Lung (tissue), 12 donors: ENCODE data around the gene ASRGL1. TPM values are rescaled to one million over a fixed set of nuclear protein-coding genes. Genes with fewer than 3 reads are reported as not detected.

Source experiments
- ATAC-seq: fragments of 200-7000 bp; cut with Tn5 transposase; one replicate; pipeline ENCODE4 v1.9.1; 2020; ENCODE audit warnings: moderate number of reproducible peaks; ENCODE audit not compliant: insufficient read depth, low FRiP score
- DNase-seq, 3 donors: peaks; one replicate each; pipeline ENCODE4 v3.0.0-alpha.2; 2013 to 2017
- H3K27ac ChIP-seq, 2 donors: one replicate each; pipeline ENCODE4 v1.5.1; 2013; ENCODE audit warnings: mild to moderate bottlenecking in 2 of 2, moderate library complexity in 2 of 2, control low read depth in 1 of 2, inconsistent platforms in 1 of 2, low read depth in 1 of 2, low read length in 1 of 2
- H3K27me3 ChIP-seq, 3 donors: one replicate each; pipeline ENCODE4 v1.5.1; 2013; ENCODE audit warnings: low read length in 2 of 3; ENCODE audit not compliant: control insufficient read depth in 3 of 3, insufficient read depth in 3 of 3
- H3K36me3 ChIP-seq, 4 donors: one replicate each; pipeline ENCODE4 v1.5.1; 2013; ENCODE audit warnings: low read length in 4 of 4, mild to moderate bottlenecking in 1 of 4, moderate library complexity in 1 of 4; ENCODE audit not compliant: control insufficient read depth in 4 of 4, insufficient read depth in 4 of 4
- H3K4me1 ChIP-seq, 5 donors: one replicate each; pipeline ENCODE4 v1.5.1; 2013; ENCODE audit warnings: low read length in 5 of 5, mild to moderate bottlenecking in 2 of 5, moderate library complexity in 1 of 5; ENCODE audit not compliant: control insufficient read depth in 5 of 5, insufficient read depth in 5 of 5
- H3K4me3 ChIP-seq: one replicate; pipeline ENCODE4 v1.5.1; 2013; ENCODE audit warnings: mild to moderate bottlenecking, control low read depth, moderate library complexity
- H3K9ac ChIP-seq, 2 donors: one replicate each; pipeline ENCODE4 v1.5.1; 2013; ENCODE audit warnings: low read length in 2 of 2, control low read depth in 1 of 2; ENCODE audit not compliant: insufficient read depth in 1 of 2
- H3K9me3 ChIP-seq, 4 donors: one replicate each; pipeline ENCODE4 v1.5.1; 2013; ENCODE audit warnings: low read length in 3 of 4, mild to moderate bottlenecking in 1 of 4, moderate library complexity in 1 of 4; ENCODE audit not compliant: control insufficient read depth in 4 of 4, insufficient read depth in 3 of 4
- WGBS, 2 donors: extraction: QIAGEN DNeasy Blood & Tissue Kit; methylation state at CpG; one replicate each; pipeline ENCODE4 v1.1.7; 2013; 5-methylcytosine and 5-hydroxymethylcytosine counted together
- polyA plus RNA-seq, 2 donors: library from polyadenylated mRNA; stranded (reverse); fragments of 200-250 nt; gene quantifications; one replicate each; pipeline ENCODE4 v1.2.1, GENCODE V29; 2013
- total RNA-seq, 2 donors: library from RNA; depleted of rRNA in 1 of 2; stranded (reverse); fragments of >200 nt in 1 of 2; gene quantifications; one replicate each; pipeline ENCODE4 v1.2.1, GENCODE V29; 2014 to 2021
- TF ChIP-seq, protein P1 (sequence below): IDR thresholded peaks from 2 replicates; pipeline ENCODE4 v1.5.1; 2012; ENCODE audit warnings: mild to moderate bottlenecking; ENCODE audit errors: control extremely low read depth, extremely low read depth
- donor health status: control.
- donor health status: control.
- donor health status: Bipolar disorder and iron deficiency.
- donor health status: healthy.
- donor health status: DM: yes; HTN: yes; CAD: no.

Gene ASRGL1
- total and polyA plus RNA-seq, 4 donors, result 6.3 to 36.1 (median 28.2) TPM

DNA sequence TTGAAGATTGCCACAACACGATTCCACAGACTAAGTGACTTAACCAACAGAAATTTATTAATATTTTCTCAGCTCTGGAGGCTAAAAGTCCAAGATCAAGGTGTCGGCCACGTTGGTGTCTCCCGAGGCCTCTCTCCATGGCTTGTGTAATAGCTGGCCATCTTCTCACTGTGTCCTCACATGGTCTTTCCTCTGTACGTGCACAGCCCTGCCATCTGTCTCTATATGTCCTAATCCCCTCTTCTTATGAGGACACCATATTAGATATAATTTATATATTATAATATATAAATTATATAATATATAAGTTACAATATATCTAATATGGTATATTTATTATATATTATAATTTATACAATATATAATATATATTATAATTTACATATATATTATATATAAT is 56.5 kb downstream of the ASRGL1 start:
- DNase-seq, result no peak
- H3K27me3 ChIP-seq, result no peaks in the 10 kb centered on the region
- no peaks in the 10 kb centered on the region for H3K9me3 ChIP-seq
- H3K36me3 ChIP-seq, result peaks cover 0 to 3% (median 0%) of the 10 kb centered on the region in 4 donors
- H3K27ac ChIP-seq, result no peak overlapping the region
- TF ChIP-seq, protein P1, sequence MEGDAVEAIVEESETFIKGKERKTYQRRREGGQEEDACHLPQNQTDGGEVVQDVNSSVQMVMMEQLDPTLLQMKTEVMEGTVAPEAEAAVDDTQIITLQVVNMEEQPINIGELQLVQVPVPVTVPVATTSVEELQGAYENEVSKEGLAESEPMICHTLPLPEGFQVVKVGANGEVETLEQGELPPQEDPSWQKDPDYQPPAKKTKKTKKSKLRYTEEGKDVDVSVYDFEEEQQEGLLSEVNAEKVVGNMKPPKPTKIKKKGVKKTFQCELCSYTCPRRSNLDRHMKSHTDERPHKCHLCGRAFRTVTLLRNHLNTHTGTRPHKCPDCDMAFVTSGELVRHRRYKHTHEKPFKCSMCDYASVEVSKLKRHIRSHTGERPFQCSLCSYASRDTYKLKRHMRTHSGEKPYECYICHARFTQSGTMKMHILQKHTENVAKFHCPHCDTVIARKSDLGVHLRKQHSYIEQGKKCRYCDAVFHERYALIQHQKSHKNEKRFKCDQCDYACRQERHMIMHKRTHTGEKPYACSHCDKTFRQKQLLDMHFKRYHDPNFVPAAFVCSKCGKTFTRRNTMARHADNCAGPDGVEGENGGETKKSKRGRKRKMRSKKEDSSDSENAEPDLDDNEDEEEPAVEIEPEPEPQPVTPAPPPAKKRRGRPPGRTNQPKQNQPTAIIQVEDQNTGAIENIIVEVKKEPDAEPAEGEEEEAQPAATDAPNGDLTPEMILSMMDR, result no peak
- ATAC-seq, result no peak
- H3K4me1 ChIP-seq, result peaks cover 3 to 48% (median 10%) of the 10 kb centered on the region in 5 donors
- WGBS, 2 donors, result 55 to 73% methylated on average over 5 of the region's 5 CpGs
- no peak overlapping the region for H3K4me3 ChIP-seq
- no peak overlapping the region for H3K9ac ChIP-seq

DNA sequence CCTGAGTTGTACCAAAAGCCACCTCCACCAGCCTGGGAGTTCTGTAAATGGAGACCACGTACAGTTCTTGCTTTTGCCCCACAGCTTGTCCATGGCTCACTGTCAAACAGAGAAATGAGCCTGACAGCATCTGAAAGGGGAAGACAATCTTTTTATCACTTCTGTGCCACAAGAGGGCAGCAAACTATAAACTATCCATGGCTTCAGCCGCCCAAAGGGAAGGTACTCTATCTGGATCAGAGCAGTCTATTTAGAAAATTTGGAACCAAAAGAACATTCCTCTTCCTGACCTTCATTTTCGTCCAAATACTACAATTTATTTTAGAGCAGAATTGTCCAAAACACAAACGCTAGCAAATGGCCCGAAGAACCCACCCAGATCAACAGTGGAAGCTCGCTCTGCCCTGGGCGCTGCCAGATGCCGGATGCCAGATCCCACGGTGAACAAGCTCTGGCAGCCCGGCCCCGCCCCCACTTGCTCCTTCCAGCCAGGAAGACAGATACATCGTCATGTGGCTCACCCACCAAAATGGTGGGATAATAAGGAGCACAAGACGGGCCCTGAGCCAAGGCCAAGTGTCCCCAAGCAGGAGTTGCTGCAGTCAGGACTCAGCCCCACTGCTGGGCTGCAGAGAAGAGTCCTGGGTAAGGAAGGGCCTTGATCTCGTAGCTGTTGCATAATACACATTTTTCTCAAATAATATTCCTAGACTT is 57.7 kb downstream of the ASRGL1 start:
- ATAC-seq (peak; percentile 70), DNase-seq (peak; percentile 82 to 95 (median 94))
- Histone ChIP-seq H3K9ac (no peak overlapping the region), H3K27me3 (no peaks in the 10 kb centered on the region), H3K4me3 (no peak overlapping the region), H3K4me1 (peaks cover 7 to 50% (median 16%) of the 10 kb centered on the region in 5 donors), H3K36me3 (peaks cover 0 to 2% (median 0%) of the 10 kb centered on the region in 4 donors), H3K9me3 (no peaks in the 10 kb centered on the region), H3K27ac (peak overlapping the region; percentile 34 to 78)
- TF ChIP-seq, protein P1, result peak; percentile 75
- 21 to 26% methylated on average over 14 of the region's 14 CpGs for WGBS, 2 donors

DNA sequence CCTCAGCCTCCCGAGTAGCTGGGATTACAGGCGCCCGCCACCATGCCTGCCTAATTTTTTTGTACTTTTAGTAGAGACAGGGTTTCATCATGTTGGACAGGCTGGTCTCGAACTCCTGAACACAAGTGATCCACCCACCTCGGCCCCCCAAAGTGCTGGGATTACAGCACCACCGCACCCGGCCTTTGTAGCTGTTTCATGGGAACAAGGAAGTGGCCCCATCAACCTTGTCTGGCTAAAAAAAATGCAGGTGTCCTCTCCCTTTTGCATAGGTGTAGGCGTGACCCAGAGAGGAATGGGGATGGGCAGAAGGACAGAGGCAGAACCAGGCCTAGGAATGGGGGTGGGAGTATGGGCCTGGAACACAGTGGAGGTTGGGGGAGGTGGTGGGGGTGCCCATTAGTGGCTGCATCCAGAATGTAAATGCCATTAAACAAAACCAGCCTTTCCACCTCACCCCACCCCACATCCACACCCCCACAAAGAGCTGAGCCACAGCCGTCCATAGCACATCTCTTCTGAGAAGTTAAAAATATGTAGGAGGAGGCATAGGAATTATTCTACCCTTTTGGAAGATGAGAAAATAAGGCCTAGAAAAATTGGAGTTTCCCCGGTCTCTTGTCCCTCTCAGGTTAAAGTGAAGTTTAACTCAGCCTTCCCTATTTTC is 58.8 kb downstream of the ASRGL1 start:
- no peaks in the 10 kb centered on the region for H3K27me3 ChIP-seq
- H3K4me1 ChIP-seq, result peaks cover 7 to 61% (median 22%) of the 10 kb centered on the region in 5 donors
- no peak overlapping the region for H3K27ac ChIP-seq
- H3K9ac ChIP-seq, result no peak overlapping the region
- H3K36me3 ChIP-seq, result no peaks in the 10 kb centered on the region
- DNase-seq (no peak), ATAC-seq (no peak)
- TF ChIP-seq, protein P1, result no peak
- H3K9me3 ChIP-seq, result no peaks in the 10 kb centered on the region
- H3K4me3 ChIP-seq, result no peak overlapping the region
- 88 to 90% methylated on average over 10 of the region's 10 CpGs for WGBS, 2 donors
